Smooth muscle cell (in vitro differentiated cells): ENCODE results near the gene EPS8L3. TPM values are rescaled to one million over a fixed set of nuclear protein-coding genes. Genes with fewer than 3 reads are reported as not detected.
"Not testable (repeated sequence)": the region's sequence is repeated elsewhere in the genome, so short reads cannot be mapped to it uniquely, and the experiment has no call there.

Source experiments
- DNase-seq: peaks from one replicate; lab custom pipeline; 2025; ENCODE audit not compliant: unreplicated experiment; lab: John Stamatoyannopoulos, UW
- H2AFZ ChIP-seq: fragments of 200-600 bp; sonication (generic); 2 replicates; pipeline ENCODE4 v1.6.0; 2016; ENCODE audit warnings: antibody characterized with exemption, low read depth, mild to moderate bottlenecking
- H3F3A ChIP-seq: fragments of 200-600 bp; sonication (generic); 2 replicates; pipeline ENCODE4 v1.6.0; 2017; ENCODE audit warnings: antibody characterized with exemption, low read depth
- H3K27ac ChIP-seq: fragments of 200-600 bp; sonication (generic); 2 replicates; pipeline ENCODE4 v1.5.1; 2016; ENCODE audit warnings: low read depth, mild to moderate bottlenecking
- H3K27me3 ChIP-seq: fragments of 200-600 bp; sonication (generic); 2 replicates; pipeline ENCODE4 v1.6.1; 2016; ENCODE audit warnings: low read depth, mild to moderate bottlenecking
- H3K36me3 ChIP-seq: fragments of 200-600 bp; sonication (generic); 2 replicates; pipeline ENCODE4 v1.5.1; 2016; ENCODE audit warnings: low read depth
- H3K4me1 ChIP-seq: fragments of 200-600 bp; sonication (generic); 2 replicates; pipeline ENCODE4 v1.5.1; 2016; ENCODE audit warnings: low read depth
- H3K4me2 ChIP-seq: fragments of 200-600 bp; sonication (generic); 2 replicates; pipeline ENCODE4 v1.6.0; 2016; ENCODE audit warnings: mild to moderate bottlenecking
- H3K4me3 ChIP-seq: fragments of 200-600 bp; sonication (generic); 2 replicates; pipeline ENCODE4 v1.5.1; 2016; ENCODE audit warnings: mild to moderate bottlenecking
- H3K79me2 ChIP-seq: fragments of 200-600 bp; sonication (generic); 2 replicates; pipeline ENCODE4 v1.6.0; 2016; ENCODE audit warnings: low read depth, mild to moderate bottlenecking
- H3K9ac ChIP-seq: fragments of 200-600 bp; sonication (generic); 2 replicates; pipeline ENCODE4 v1.6.0; 2016; ENCODE audit warnings: low read depth
- H3K9me3 ChIP-seq: fragments of 200-600 bp; sonication (generic); replicated peaks from 2 replicates; pipeline ENCODE4 v1.5.1; 2016; ENCODE audit warnings: low read depth
- H4K20me1 ChIP-seq: fragments of 200-600 bp; sonication (generic); 2 replicates; pipeline ENCODE4 v1.6.0; 2016; ENCODE audit warnings: low read depth
- WGBS: methylation state at CpG from one replicate; pipeline ENCODE4 v1.1.7; 2016; ENCODE audit warnings: low lambda C conversion rate; 5-methylcytosine and 5-hydroxymethylcytosine counted together
- polyA plus RNA-seq: library from polyadenylated mRNA; unstranded; fragments of >200 nt; fragmentation: Nextera tagmentation; extraction: Ambion mirVana; gene quantifications from 2 replicates; pipeline ENCODE4 v1.2.1, GENCODE V29; 2016
- total RNA-seq: library from RNA; depleted of rRNA; stranded (reverse); fragments of >200 nt; gene quantifications from 2 replicates; pipeline ENCODE4 v1.2.3, GENCODE V29; 2014
- TF ChIP-seq, protein P1 (sequence below): fragments of 200-600 bp; sonication (generic); IDR thresholded peaks from 2 replicates; pipeline ENCODE4 v1.5.1; 2017; ENCODE audit warnings: borderline replicate concordance, mild to moderate bottlenecking, antibody characterized with exemption; ENCODE audit not compliant: insufficient read depth, poor library complexity, severe bottlenecking

The EPS8L3 gene
- total and polyA plus RNA-seq, 2 experiments from 2014 or later, result not detected

DNA sequence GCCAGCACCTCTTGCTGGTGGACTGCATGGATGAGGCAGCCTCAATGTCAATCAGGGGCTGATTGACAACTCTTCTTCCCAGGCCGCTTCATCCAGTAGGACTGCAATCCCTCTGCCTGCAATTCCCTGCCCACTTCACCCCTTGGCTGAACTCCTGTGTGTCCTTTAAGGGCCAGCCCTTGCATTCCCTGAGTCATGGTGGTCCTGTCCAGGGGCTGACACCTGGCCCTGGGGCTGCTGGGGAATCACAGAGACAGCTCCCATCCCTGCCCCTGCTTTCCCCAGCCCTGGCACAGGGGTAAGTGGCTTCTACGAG, 4.6 kb upstream of the EPS8L3 start:
- H3K27ac ChIP-seq, result no peak overlapping the region

GRCh38 chr1:109767637-109768334, 4.1 kb upstream of the EPS8L3 start:
- H2AFZ ChIP-seq, result no peak overlapping the region
- no peaks in the 10 kb centered on the region for H3K27me3 ChIP-seq
- H3K4me3 ChIP-seq, result no peak overlapping the region
- no peak overlapping the region for H3K4me2 ChIP-seq
- WGBS, result 94% methylated on average over 10 of the region's 10 CpGs
- H3K27ac ChIP-seq, result no peak overlapping the region
- H3K36me3 ChIP-seq, result no peaks in the 10 kb centered on the region
- no peak overlapping the region for H3K9ac ChIP-seq
- no peak for DNase-seq
- no peaks in the 10 kb centered on the region for H3K79me2 ChIP-seq
- H3K9me3 ChIP-seq, result no peaks in the 10 kb centered on the region
- TF ChIP-seq, protein P1, sequence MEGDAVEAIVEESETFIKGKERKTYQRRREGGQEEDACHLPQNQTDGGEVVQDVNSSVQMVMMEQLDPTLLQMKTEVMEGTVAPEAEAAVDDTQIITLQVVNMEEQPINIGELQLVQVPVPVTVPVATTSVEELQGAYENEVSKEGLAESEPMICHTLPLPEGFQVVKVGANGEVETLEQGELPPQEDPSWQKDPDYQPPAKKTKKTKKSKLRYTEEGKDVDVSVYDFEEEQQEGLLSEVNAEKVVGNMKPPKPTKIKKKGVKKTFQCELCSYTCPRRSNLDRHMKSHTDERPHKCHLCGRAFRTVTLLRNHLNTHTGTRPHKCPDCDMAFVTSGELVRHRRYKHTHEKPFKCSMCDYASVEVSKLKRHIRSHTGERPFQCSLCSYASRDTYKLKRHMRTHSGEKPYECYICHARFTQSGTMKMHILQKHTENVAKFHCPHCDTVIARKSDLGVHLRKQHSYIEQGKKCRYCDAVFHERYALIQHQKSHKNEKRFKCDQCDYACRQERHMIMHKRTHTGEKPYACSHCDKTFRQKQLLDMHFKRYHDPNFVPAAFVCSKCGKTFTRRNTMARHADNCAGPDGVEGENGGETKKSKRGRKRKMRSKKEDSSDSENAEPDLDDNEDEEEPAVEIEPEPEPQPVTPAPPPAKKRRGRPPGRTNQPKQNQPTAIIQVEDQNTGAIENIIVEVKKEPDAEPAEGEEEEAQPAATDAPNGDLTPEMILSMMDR, result no peak
- H3K4me1 ChIP-seq, result no peaks in the 10 kb centered on the region
- H4K20me1 ChIP-seq, result no peaks in the 10 kb centered on the region
- H3F3A ChIP-seq, result no peaks in the 10 kb centered on the region

More for the DNA sequence above, 4.6 kb upstream of the EPS8L3 start:
- Histone ChIP-seq H3K4me3 (no peak overlapping the region), H3K36me3 (no peaks in the 10 kb centered on the region), H3K9ac (no peak overlapping the region), H3K4me2 (no peak overlapping the region), H3F3A (no peaks in the 10 kb centered on the region), H3K79me2 (no peaks in the 10 kb centered on the region), H3K27me3 (no peaks in the 10 kb centered on the region), H3K4me1 (no peaks in the 10 kb centered on the region), H3K9me3 (no peaks in the 10 kb centered on the region), H2AFZ (no peak overlapping the region), H4K20me1 (no peaks in the 10 kb centered on the region)
- 95% methylated on average over 2 of the region's 2 CpGs for WGBS
- DNase-seq, result no peak
- TF ChIP-seq, protein P1, result no peak

GRCh38 chr1:109766991-109767636, 3.4 kb upstream of the EPS8L3 start:
- not testable (repeated sequence) for H3K9me3 ChIP-seq, H3F3A ChIP-seq, H3K4me2 ChIP-seq, H3K27me3 ChIP-seq, H3K4me3 ChIP-seq, H4K20me1 ChIP-seq, H3K4me1 ChIP-seq, H3K79me2 ChIP-seq, DNase-seq, H3K9ac ChIP-seq, H2AFZ ChIP-seq, H3K36me3 ChIP-seq, H3K27ac ChIP-seq
- 69% methylated on average over 17 of the region's 17 CpGs for WGBS

- Histone ChIP-seq H3K4me2 (no peak overlapping the region), H4K20me1 (no peaks in the 10 kb centered on the region), H3K9ac (no peak overlapping the region), H3K4me3 (no peak overlapping the region), H3K79me2 (no peaks in the 10 kb centered on the region), H3K27me3 (no peaks in the 10 kb centered on the region), H3K4me1 (no peaks in the 10 kb centered on the region), H2AFZ (no peak overlapping the region), H3F3A (no peaks in the 10 kb centered on the region), H3K36me3 (no peaks in the 10 kb centered on the region), H3K27ac (no peak overlapping the region), H3K9me3 (no peaks in the 10 kb centered on the region)
- TF ChIP-seq, protein P1, result no peak
- no peak for DNase-seq
- 81% methylated on average over 13 of the region's 13 CpGs for WGBS
These were observed 2.3 kb upstream of the EPS8L3 start for GRCh38 chr1:109765896-109766615.
